ENCODE data around the gene RAD51AP1. TPM values are rescaled to one million over a fixed set of nuclear protein-coding genes. Genes with fewer than 3 reads are reported as not detected.

RAD51AP1 gene
- polyA plus RNA-seq, 2 of the 4 experiments (the other 2 are of a cell fraction): 30.6 to 56.7 TPM

DNA sequence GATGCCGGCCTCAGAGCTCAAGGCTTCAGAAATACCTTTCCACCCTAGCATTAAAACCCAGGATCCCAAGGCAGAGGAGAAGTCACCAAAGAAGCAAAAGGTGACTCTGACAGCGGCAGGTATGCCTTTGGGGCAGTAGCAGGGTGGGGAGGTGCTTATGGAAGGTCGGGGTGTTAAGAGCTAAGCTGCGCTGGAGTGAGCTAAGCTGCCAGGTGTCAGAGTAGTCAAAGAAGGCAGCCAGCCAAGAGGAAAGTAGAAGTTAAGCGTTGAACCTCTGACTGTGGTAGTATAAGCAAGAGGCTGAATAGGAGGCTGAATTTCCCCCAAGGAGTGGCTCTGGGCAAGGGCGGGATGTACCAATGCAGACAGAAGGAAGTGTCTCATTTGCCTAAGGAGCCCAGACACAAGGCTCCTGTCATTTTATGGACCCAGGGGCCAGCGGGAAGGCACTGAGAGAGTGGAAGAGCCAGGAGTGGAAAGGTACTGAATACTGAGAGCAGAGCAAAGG lies 52.5 kb downstream of the RAD51AP1 start:
- CTCF ChIA-PET: interaction anchor here (3.6 to 8.5 kb wide), 3 partner anchors 11 to 167 kb away, joined by 14 to 62 read pairs (median 19); no protein-coding TSS in a partner anchor
- POLR2A ChIA-PET: no interaction called here
- Histone ChIP-seq H3K9me3 (no peaks in the 10 kb centered on the region), H3K4me2 (no peak overlapping the region), H3K4me1 (no peaks in the 10 kb centered on the region), H3K27ac (no peak overlapping the region), H3K4me3 (no peak overlapping the region)
- 38% methylated on average over 7 of the region's 7 CpGs for WGBS (ENCODE audit: missing lambda C conversion rate)
- 0 out of 6 replicates have a peak, but pooled peaks of 1 of the 2 experiments have one; percentile 22 for ATAC-seq
- TF ChIP-seq RAD21 (conservative IDR thresholded peaks at IDR 0.05 in 1 of 2, IDR thresholded peaks at IDR 0.05 in 1 of 2) (no peak), HOXB5 (CRISPR knock-in tag; IDR thresholded peaks at IDR 0.05) (no peak), HOXA7 (CRISPR knock-in tag; IDR thresholded peaks at IDR 0.05) (no peak), RARB (CRISPR knock-in tag; IDR thresholded peaks at IDR 0.05) (no peak), MAX (IDR thresholded peaks at IDR 0.05) (no peak), NR3C1 (IDR thresholded peaks at IDR 0.05) (no peak), KDM1A (IDR thresholded peaks at IDR 0.05; ENCODE audit: low read depth) (no peak), SREBF2 (IDR thresholded peaks at IDR 0.05) (no peak), PHF8 (IDR thresholded peaks at IDR 0.05; ENCODE audit: borderline replicate concordance, low read depth) (no peak), MAZ (IDR thresholded peaks at IDR 0.05; ENCODE audit: borderline replicate concordance, low read depth, low read length) (no peak), BCL3 (IDR thresholded peaks at IDR 0.05) (no peak)
- TF ChIP-seq, protein P1, sequence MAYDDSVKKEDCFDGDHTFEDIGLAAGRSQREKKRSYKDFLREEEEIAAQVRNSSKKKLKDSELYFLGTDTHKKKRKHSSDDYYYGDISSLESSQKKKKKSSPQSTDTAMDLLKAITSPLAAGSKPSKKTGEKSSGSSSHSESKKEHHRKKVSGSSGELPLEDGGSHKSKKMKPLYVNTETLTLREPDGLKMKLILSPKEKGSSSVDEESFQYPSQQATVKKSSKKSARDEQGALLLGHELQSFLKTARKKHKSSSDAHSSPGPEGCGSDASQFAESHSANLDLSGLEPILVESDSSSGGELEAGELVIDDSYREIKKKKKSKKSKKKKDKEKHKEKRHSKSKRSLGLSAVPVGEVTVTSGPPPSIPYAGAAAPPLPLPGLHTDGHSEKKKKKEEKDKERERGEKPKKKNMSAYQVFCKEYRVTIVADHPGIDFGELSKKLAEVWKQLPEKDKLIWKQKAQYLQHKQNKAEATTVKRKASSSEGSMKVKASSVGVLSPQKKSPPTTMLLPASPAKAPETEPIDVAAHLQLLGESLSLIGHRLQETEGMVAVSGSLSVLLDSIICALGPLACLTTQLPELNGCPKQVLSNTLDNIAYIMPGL (CRISPR knock-in tag; IDR thresholded peaks at IDR 0.05; ENCODE audit: borderline replicate concordance): no peak
- no peak for DNase-seq (ENCODE audit: low read depth in 1 of 2, low spot score in 1 of 2)
- FAIRE-seq: no peak

- no peak overlapping the region for H3K4me2 ChIP-seq
- CTCF ChIA-PET: interaction anchor here (1.5 to 8.5 kb wide), 3 partner anchors 8 to 162 kb away, joined by 8 to 62 read pairs (median 9); no protein-coding TSS in a partner anchor
- no peak overlapping the region for H3K27ac ChIP-seq
- H3K4me1 ChIP-seq: no peaks in the 10 kb centered on the region
- FAIRE-seq (no peak), ATAC-seq (no peak), DNase-seq (ENCODE audit: low read depth in 1 of 2, low spot score in 1 of 2) (no peak)
- no peaks in the 10 kb centered on the region for H3K9me3 ChIP-seq
- TF ChIP-seq, protein P1 (CRISPR knock-in tag; IDR thresholded peaks at IDR 0.05; ENCODE audit: borderline replicate concordance): no peak
- TF ChIP-seq CBX8 (IDR thresholded peaks at IDR 0.05) (no peak), CBX2 (IDR thresholded peaks at IDR 0.05; ENCODE audit: borderline replicate concordance, low read depth) (no peak), NPAS2 (CRISPR knock-in tag; IDR thresholded peaks at IDR 0.05; ENCODE audit: borderline replicate concordance) (no peak), ZNF302 (CRISPR knock-in tag; IDR thresholded peaks at IDR 0.05) (no peak), CEBPB (IDR thresholded peaks at IDR 0.05) (no peak), NFE2L2 (conservative IDR thresholded peaks at IDR 0.05; ENCODE audit: low read length) (no peak), FOXS1 (CRISPR knock-in tag; IDR thresholded peaks at IDR 0.05) (no peak), GATA3 (IDR thresholded peaks at IDR 0.05; ENCODE audit: borderline replicate concordance) (no peak), TP53 (CRISPR knock-in tag; IDR thresholded peaks at IDR 0.05) (no peak), KDM5A (IDR thresholded peaks at IDR 0.05) (no peak), JUNB (IDR thresholded peaks at IDR 0.05) (no peak), ELK1 (IDR thresholded peaks at IDR 0.05; ENCODE audit: low read depth, low read length) (no peak), MAFK (IDR thresholded peaks at IDR 0.05; ENCODE audit: partially characterized antibody) (no peak), POLR2A (IDR thresholded peaks at IDR 0.05; ENCODE audit: low read length) (no peak), RCOR1 (IDR thresholded peaks at IDR 0.05; ENCODE audit: low read depth, low read length) (no peak)
- TF ChIP-seq, protein P2, sequence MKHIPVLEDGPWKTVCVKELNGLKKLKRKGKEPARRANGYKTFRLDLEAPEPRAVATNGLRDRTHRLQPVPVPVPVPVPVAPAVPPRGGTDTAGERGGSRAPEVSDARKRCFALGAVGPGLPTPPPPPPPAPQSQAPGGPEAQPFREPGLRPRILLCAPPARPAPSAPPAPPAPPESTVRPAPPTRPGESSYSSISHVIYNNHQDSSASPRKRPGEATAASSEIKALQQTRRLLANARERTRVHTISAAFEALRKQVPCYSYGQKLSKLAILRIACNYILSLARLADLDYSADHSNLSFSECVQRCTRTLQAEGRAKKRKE (CRISPR knock-in tag; IDR thresholded peaks at IDR 0.05; ENCODE audit: low read depth): no peak
- TF ChIP-seq, protein P3, sequence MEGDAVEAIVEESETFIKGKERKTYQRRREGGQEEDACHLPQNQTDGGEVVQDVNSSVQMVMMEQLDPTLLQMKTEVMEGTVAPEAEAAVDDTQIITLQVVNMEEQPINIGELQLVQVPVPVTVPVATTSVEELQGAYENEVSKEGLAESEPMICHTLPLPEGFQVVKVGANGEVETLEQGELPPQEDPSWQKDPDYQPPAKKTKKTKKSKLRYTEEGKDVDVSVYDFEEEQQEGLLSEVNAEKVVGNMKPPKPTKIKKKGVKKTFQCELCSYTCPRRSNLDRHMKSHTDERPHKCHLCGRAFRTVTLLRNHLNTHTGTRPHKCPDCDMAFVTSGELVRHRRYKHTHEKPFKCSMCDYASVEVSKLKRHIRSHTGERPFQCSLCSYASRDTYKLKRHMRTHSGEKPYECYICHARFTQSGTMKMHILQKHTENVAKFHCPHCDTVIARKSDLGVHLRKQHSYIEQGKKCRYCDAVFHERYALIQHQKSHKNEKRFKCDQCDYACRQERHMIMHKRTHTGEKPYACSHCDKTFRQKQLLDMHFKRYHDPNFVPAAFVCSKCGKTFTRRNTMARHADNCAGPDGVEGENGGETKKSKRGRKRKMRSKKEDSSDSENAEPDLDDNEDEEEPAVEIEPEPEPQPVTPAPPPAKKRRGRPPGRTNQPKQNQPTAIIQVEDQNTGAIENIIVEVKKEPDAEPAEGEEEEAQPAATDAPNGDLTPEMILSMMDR (IDR thresholded peaks at IDR 0.05): no peak
- WGBS (ENCODE audit: missing lambda C conversion rate): 63% methylated on average over 6 of the region's 6 CpGs
- no peak overlapping the region for H3K4me3 ChIP-seq
- POLR2A ChIA-PET: no interaction called here
Measured at GRCh38 chr12:4595881-4596280, 57.2 kb downstream of the RAD51AP1 start.

Measured in A549 (cell line).